CD4-positive, alpha-beta memory T cell (primary cell): Measurements from ENCODE around the gene SRCIN1. TPM values are rescaled to one million over a fixed set of nuclear protein-coding genes. Genes with fewer than 3 reads are reported as not detected.
A peak's percentile ranks its signal among the peaks of the same experiment; 100 is the strongest.

Experiments
- CTCF ChIA-PET: fragments of 350-600 bp; sonication (Branson Sonifier 250); formaldehyde crosslinking; loops from one replicate; lab custom pipeline; 2021; ENCODE audit warnings: inconsistent platforms; ENCODE audit not compliant: partially characterized antibody; lab: Charles Lee
- POLR2A ChIA-PET: fragments of 350-600 bp; sonication (Branson Sonifier 250); formaldehyde crosslinking; loops from one replicate; lab custom pipeline; 2021; ENCODE audit not compliant: partially characterized antibody; lab: Charles Lee
- DNase-seq, 5 donors: peaks; one replicate each; pipeline versions ENCODE4 v3.0.0 to v3.0.0-alpha.2; 2020 to 2022; ENCODE audit warnings: mixed read lengths in 1 of 5
- H3K27ac ChIP-seq: one replicate; pipeline ENCODE4 v1.7.0; 2013; ENCODE audit warnings: low read depth, low read length
- H3K27me3 ChIP-seq: 2 replicates; pipeline ENCODE4 v1.7.0; 2013; ENCODE audit warnings: mild to moderate bottlenecking, low read length, moderate library complexity; ENCODE audit not compliant: insufficient read depth
- H3K36me3 ChIP-seq: 2 replicates; pipeline ENCODE4 v1.7.0; 2013; ENCODE audit warnings: mild to moderate bottlenecking, low read length, moderate library complexity; ENCODE audit not compliant: insufficient read depth
- H3K4me1 ChIP-seq: 2 replicates; pipeline ENCODE4 v1.7.0; 2013; ENCODE audit warnings: mild to moderate bottlenecking, low read length, moderate library complexity; ENCODE audit not compliant: insufficient read depth
- H3K4me3 ChIP-seq, 2 donors: one replicate each; pipeline ENCODE4 v1.7.0; 2013; ENCODE audit warnings: low read length in 2 of 2, mild to moderate bottlenecking in 1 of 2
- H3K9me3 ChIP-seq, 2 donors: one replicate each; pipeline ENCODE4 v1.7.0; 2013; ENCODE audit warnings: low read length in 2 of 2, control low read depth in 1 of 2; ENCODE audit not compliant: control insufficient read depth in 1 of 2
- H3K27ac Mint-ChIP-seq, 7 donors: one replicate each; pipeline ENCODE4 v1.8.0; 2020 to 2021; ENCODE audit warnings: mixed read lengths in 7 of 7, mild to moderate bottlenecking in 6 of 7, inconsistent platforms in 3 of 7, moderate library complexity in 3 of 7
- H3K27me3 Mint-ChIP-seq, 2 donors: one replicate each; pipeline ENCODE4 v1.8.0; 2020 to 2021; ENCODE audit warnings: mixed read lengths in 2 of 2
- H3K36me3 Mint-ChIP-seq, 2 donors: one replicate each; pipeline ENCODE4 v1.8.0; 2020 to 2021; ENCODE audit warnings: mixed read lengths in 2 of 2, inconsistent platforms in 1 of 2, mild to moderate bottlenecking in 1 of 2
- H3K4me1 Mint-ChIP-seq, 4 donors: one replicate each; pipeline ENCODE4 v1.8.0; 2020 to 2021; ENCODE audit warnings: mixed read lengths in 4 of 4, mild to moderate bottlenecking in 1 of 4
- H3K4me3 Mint-ChIP-seq, 8 donors: one replicate each; pipeline ENCODE4 v1.8.0; 2020 to 2021; ENCODE audit warnings: mixed read lengths in 8 of 8, mild to moderate bottlenecking in 7 of 8, moderate library complexity in 6 of 8, inconsistent platforms in 3 of 8
- H3K9me3 Mint-ChIP-seq, 8 donors: one replicate each; pipeline ENCODE4 v1.8.0; 2020 to 2021; ENCODE audit warnings: mixed read lengths in 8 of 8, mild to moderate bottlenecking in 5 of 8, inconsistent platforms in 3 of 8, moderate library complexity in 1 of 8
- intact Hi-C: fragments of 100-400 bp; cut with micrococcal nuclease; formaldehyde crosslinking; loops from one replicate; pipeline ENCODE4 v1.15.1; 2023
- polyA plus RNA-seq, 2 donors: library from polyadenylated mRNA; unstranded; fragments of 300-500 nt; fragmentation: Illumina TruSeq; gene quantifications; one replicate each; pipeline ENCODE4 v1.2.3, GENCODE V29; 2021
- total RNA-seq, 2 experiments: library from RNA; stranded (reverse); gene quantifications; one replicate each; pipeline ENCODE4 v1.2.3, GENCODE V29; 2021

Gene SRCIN1
- total and polyA plus RNA-seq, 4 experiments from 2014 or later, result 0.28 to 0.79 TPM; not detected in 2

DNA sequence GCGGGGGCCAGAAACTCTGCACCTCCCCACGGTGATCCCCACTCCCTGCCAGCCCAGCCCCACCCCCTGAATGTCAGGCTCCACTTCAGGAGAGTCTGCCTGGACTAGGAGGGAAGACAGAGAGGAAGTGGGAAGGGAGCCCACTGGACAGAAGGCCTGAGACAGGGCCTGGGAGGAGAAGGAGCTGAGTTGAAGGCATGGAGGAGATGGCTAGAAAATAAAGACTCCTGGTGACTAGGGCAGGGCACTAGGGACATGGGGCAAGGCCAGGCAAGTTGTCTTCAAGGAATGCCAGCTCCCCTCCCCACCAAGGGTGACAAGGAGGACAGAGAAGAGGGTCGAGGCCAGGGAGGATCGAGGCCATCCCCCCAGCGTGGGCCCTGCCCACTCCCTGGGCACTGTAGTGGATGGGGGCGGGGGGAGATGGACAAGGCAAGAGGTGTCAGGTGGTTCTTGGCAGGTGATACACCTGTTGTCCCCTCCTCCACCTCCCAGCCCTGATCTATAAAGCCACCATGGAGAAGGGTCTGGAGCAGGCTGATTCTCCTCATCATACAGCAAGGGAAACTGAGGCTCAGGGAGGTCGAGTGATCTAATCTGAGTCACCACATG, 19.7 kb downstream of the SRCIN1 start:
- POLR2A ChIA-PET, result interaction anchor here (2.3 kb wide), 1 partner anchor 28 kb away, joined by 6 read pairs; no protein-coding TSS in a partner anchor
- H3K36me3 ChIP-seq, result no peaks in the 10 kb centered on the region
- H3K27ac ChIP-seq, result no peak overlapping the region
- Mint-ChIP-seq H3K36me3 (no peaks in the 10 kb centered on the region), H3K9me3 (no peaks in the 10 kb centered on the region), H3K4me3 (no peak overlapping the region), H3K27me3 (peaks cover 47 to 61% of the 10 kb centered on the region in 2 donors), H3K4me1 (peaks cover 7 to 34% (median 17%) of the 10 kb centered on the region in 4 donors), H3K27ac (no peak overlapping the region)
- peaks cover 40% of the 10 kb centered on the region for H3K27me3 ChIP-seq
- CTCF ChIA-PET, result interaction anchor here (0.6 to 9.6 kb wide), 7 partner anchors 11 to 663 kb away, joined by 3 to 144 read pairs (median 3); no protein-coding TSS in a partner anchor
- H3K4me3 ChIP-seq, result no peak overlapping the region
- peaks cover 10% of the 10 kb centered on the region for H3K4me1 ChIP-seq
- no peaks in the 10 kb centered on the region for H3K9me3 ChIP-seq
- DNase-seq, result no peak
- intact Hi-C loops, result no loop called here

DNA sequence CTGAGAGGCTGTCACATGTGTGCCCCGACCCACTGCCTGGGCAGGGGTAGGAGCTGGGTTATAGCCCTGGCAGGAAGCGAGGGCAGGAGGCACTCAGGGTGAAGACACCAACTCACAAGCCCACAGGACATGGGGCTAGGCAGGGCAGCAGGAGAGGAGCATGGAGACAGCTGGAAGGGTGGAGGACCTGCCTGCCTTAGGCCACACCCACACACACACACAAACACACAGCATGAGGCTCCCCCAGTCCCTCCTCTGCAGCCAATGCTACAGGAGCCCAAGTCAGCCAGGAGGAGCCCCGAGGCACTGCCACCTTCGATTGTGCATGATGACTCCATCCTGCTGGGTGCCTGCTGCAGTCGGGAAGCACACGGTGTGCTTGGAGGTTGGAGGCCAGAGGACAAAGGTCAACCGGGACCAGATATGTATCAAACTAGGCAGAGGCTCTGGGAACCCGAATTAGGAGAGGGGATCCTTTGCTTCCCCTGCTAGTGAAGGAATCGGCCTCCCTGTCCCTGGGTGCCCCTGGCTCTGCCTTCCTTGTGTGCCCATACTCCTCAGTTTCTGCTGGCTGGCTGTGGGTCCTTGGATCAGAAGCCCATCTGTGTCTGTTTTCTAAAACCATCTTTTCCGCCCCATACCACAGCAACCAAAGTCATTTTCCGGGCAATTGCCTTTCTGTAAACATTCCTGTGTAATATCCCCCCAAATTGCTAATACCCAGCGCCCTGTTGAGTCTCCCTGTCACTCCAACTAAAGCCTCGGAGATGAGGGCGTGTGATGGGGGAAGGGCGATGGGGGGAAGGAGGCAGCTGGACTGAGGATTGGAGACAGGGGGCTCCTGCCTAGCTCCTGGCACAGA, 20.5 kb downstream of the SRCIN1 start:
- H3K27me3 ChIP-seq, result peaks cover 43% of the 10 kb centered on the region
- Mint-ChIP-seq H3K4me3 (no peak overlapping the region), H3K36me3 (no peaks in the 10 kb centered on the region), H3K27ac (peak overlapping the region in 1 of 7 donors; percentile 11), H3K9me3 (no peaks in the 10 kb centered on the region), H3K4me1 (peaks cover 6 to 27% (median 12%) of the 10 kb centered on the region in 4 donors), H3K27me3 (peaks cover 50 to 60% of the 10 kb centered on the region in 2 donors)
- H3K4me1 ChIP-seq, result peaks cover 3% of the 10 kb centered on the region
- CTCF ChIA-PET, result interaction anchor here (1.1 to 9.6 kb wide), 8 partner anchors 10 to 30 kb away, joined by 3 to 144 read pairs (median 4); no protein-coding TSS in a partner anchor
- H3K36me3 ChIP-seq, result no peaks in the 10 kb centered on the region
- DNase-seq, result no peak
- intact Hi-C loops, result no loop called here
- POLR2A ChIA-PET, result interaction anchor here (1.2 to 2.3 kb wide), 2 partner anchors 26 to 27 kb away, joined by 3 to 6 read pairs; no protein-coding TSS in a partner anchor
- H3K9me3 ChIP-seq, result no peaks in the 10 kb centered on the region
- H3K4me3 ChIP-seq, result no peak overlapping the region
- no peak overlapping the region for H3K27ac ChIP-seq

DNA sequence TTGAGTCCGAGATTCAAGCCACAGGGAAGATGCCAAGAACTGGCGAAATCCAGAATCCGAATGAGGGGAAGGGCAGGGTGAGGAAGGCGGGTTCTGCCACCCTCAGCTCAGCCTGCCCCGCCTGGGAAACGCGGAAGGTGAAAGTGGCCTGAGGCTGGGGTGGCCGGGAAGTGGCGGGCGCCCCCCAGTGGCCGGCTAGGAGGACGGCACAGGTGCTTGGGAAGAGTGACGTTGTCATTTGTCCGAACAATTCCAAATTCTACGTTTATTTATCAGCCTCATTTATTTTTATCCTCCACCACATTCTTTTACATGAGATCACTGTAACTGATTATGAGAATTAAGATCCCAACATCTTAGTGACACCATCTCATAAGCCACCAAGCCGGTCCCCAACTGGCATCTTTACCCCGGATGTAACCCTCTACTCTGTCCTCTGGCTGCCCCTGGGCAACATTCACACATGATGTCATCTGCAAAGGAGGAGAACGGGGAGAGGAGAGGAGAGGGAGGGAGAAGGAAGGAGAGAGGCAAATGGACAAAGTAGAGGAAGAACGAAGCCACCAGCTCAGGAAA, 21.3 kb downstream of the SRCIN1 start:
- peak overlapping the region in 2 of 7 donors; percentile 3 to 11 for H3K27ac Mint-ChIP-seq
- peaks cover 43% of the 10 kb centered on the region for H3K27me3 ChIP-seq
- CTCF ChIA-PET, result interaction anchor here (0.7 to 9.6 kb wide), 10 partner anchors 9 to 93 kb away, joined by 3 to 144 read pairs (median 4); no protein-coding TSS in a partner anchor

DNA sequence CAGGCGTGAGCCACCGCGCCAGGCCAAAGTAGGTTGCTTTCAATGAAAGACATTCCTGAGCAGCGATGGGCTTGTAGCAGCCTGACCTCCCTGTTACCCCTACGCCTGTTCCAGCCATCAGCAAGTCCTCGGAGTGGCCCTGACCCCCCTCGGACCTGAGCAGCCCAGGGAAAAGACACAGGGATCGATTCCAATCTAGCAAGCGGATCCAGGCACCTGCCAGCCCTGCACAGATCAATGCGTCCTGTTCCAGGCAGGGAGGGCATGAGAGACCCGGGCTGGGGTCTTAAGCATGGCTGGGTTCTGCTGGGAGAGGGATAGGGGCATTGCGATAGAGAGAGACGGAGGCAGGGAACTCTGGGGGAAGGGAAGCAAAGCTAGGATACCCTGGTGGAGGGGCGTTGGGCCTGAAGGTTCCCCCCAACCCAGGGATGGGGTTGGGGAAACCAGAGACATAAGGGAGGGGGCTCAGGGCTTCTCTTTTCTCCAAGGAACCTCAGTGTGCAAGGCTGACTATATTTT, 21.9 kb downstream of the SRCIN1 start:
- Mint-ChIP-seq H3K9me3 (no peaks in the 10 kb centered on the region), H3K4me3 (peak overlapping the region in 1 of 8 donors; percentile 39), H3K4me1 (peaks cover 6 to 25% (median 12%) of the 10 kb centered on the region in 4 donors), H3K36me3 (no peaks in the 10 kb centered on the region), H3K27me3 (peaks cover 53 to 71% of the 10 kb centered on the region in 2 donors), H3K27ac (no peak overlapping the region)
- Histone ChIP-seq H3K4me3 (no peak overlapping the region), H3K36me3 (no peaks in the 10 kb centered on the region), H3K27me3 (peaks cover 43% of the 10 kb centered on the region), H3K9me3 (no peaks in the 10 kb centered on the region), H3K4me1 (peaks cover 3% of the 10 kb centered on the region), H3K27ac (no peak overlapping the region)
- intact Hi-C loops, result loop anchor here (1.0 kb wide), 2 partner anchors 26 to 92 kb away; no protein-coding TSS in a partner anchor
- CTCF ChIA-PET, result interaction anchor here (0.7 to 9.6 kb wide), 9 partner anchors 9 to 94 kb away, joined by 3 to 144 read pairs (median 4); no protein-coding TSS in a partner anchor
- no peak for DNase-seq
- POLR2A ChIA-PET, result interaction anchor here (1.2 to 2.3 kb wide), 2 partner anchors 25 to 26 kb away, joined by 3 to 6 read pairs; no protein-coding TSS in a partner anchor

More for the DNA sequence above, 21.3 kb downstream of the SRCIN1 start:
- no peaks in the 10 kb centered on the region for H3K9me3 ChIP-seq
- H3K4me1 ChIP-seq, result peaks cover 3% of the 10 kb centered on the region
- intact Hi-C loops, result loop anchor here (1.0 kb wide), 2 partner anchors 26 to 92 kb away; no protein-coding TSS in a partner anchor
- Mint-ChIP-seq H3K4me1 (peaks cover 6 to 27% (median 12%) of the 10 kb centered on the region in 4 donors), H3K36me3 (no peaks in the 10 kb centered on the region), H3K9me3 (no peaks in the 10 kb centered on the region), H3K4me3 (peak overlapping the region in 1 of 8 donors; percentile 52), H3K27me3 (peaks cover 52 to 68% of the 10 kb centered on the region in 2 donors)
- peak in 4 of 5 donors; percentile 55 to 59 (median 58) for DNase-seq
- no peaks in the 10 kb centered on the region for H3K36me3 ChIP-seq
- H3K27ac ChIP-seq, result no peak overlapping the region
- POLR2A ChIA-PET, result interaction anchor here (1.2 to 2.3 kb wide), 2 partner anchors 25 to 26 kb away, joined by 3 to 6 read pairs; no protein-coding TSS in a partner anchor
- H3K4me3 ChIP-seq, result no peak overlapping the region

DNA sequence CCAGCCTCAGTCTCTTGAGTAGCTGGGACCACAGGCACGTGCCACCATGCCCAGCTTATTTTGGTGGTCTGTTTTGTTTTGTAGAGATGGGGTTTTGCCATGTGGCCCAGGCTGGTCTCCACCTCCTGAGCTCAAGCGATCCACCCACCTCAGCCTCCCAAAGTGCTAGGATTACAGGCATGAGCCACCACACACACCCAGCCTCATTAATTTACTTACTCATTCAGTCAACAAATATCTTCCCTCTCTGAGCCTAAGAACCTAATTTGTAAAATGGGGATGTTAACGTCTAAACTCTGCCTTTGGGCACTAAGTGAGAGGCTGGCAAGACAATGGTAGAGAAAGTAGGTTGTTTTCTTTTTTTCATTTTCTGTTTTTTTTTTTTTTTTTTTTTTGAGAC, 22.6 kb downstream of the SRCIN1 start:
- POLR2A ChIA-PET, result no interaction called here
- Mint-ChIP-seq H3K4me3 (no peak overlapping the region), H3K4me1 (peaks cover 6 to 18% (median 12%) of the 10 kb centered on the region in 4 donors), H3K9me3 (no peaks in the 10 kb centered on the region), H3K27ac (no peak overlapping the region), H3K27me3 (peaks cover 50 to 65% of the 10 kb centered on the region in 2 donors), H3K36me3 (no peaks in the 10 kb centered on the region)
- Histone ChIP-seq H3K4me1 (peaks cover 3% of the 10 kb centered on the region), H3K27me3 (peaks cover 43% of the 10 kb centered on the region), H3K9me3 (no peaks in the 10 kb centered on the region), H3K4me3 (no peak overlapping the region), H3K27ac (no peak overlapping the region), H3K36me3 (no peaks in the 10 kb centered on the region)
- CTCF ChIA-PET, result interaction anchor here (0.6 to 9.6 kb wide), 8 partner anchors 10 to 94 kb away, joined by 3 to 144 read pairs (median 4); no protein-coding TSS in a partner anchor
- intact Hi-C loops, result no loop called here
- no peak for DNase-seq

DNA sequence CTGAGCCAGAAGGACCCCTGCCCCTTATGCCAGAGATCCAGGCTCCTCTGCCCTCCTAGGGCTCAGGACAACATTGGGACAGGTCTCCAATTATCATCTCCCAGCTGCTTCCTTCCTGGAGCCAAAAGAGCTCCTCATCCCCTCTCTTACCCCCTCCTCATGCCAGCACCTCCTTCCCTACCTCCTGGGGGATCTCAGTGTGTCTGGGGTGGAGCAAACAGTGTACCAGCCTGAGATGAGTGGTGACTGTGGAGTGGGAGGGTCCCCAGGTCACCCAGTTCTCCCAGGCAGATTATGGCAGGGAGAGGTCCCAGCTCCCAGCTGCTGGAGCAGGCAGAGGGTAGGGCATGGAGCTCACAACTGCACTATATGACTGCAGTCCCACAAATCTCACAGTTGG, 23.7 kb downstream of the SRCIN1 start:
- CTCF ChIA-PET, result interaction anchor here (1.3 to 9.6 kb wide), 3 partner anchors 12 to 26 kb away, joined by 4 to 144 read pairs (median 21); no protein-coding TSS in a partner anchor
- no peaks in the 10 kb centered on the region for H3K9me3 Mint-ChIP-seq
- intact Hi-C loops, result no loop called here
- DNase-seq, result no peak
- Histone ChIP-seq H3K36me3 (no peaks in the 10 kb centered on the region), H3K9me3 (no peaks in the 10 kb centered on the region), H3K4me1 (peaks cover 3% of the 10 kb centered on the region), H3K4me3 (no peak overlapping the region), H3K27ac (no peak overlapping the region), H3K27me3 (peaks cover 48% of the 10 kb centered on the region)
- H3K4me1 Mint-ChIP-seq, result peaks cover 5 to 8% (median 6%) of the 10 kb centered on the region in 4 donors
- POLR2A ChIA-PET, result interaction anchor here (1.6 kb wide), 1 partner anchor 23 kb away, joined by 6 read pairs; no protein-coding TSS in a partner anchor
- no peak overlapping the region for H3K27ac Mint-ChIP-seq
- H3K27me3 Mint-ChIP-seq, result peaks cover 53 to 65% of the 10 kb centered on the region in 2 donors
- H3K4me3 Mint-ChIP-seq, result no peak overlapping the region
- no peaks in the 10 kb centered on the region for H3K36me3 Mint-ChIP-seq
